ENCODE measurements around the gene LRBA.

LRBA gene

GRCh38 chr4:150583287-150584110, 431.6 kb downstream of the LRBA start:
- peak overlapping the region; percentile 57 to 67 for H3K9ac ChIP-seq (ENCODE audit: low read depth in 1 of 2, low read length in 2 of 2)
- H3K4me1 ChIP-seq (ENCODE audit: control insufficient read depth in 2 of 2, insufficient read depth in 2 of 2, low read length in 2 of 2), result no peaks in the 10 kb centered on the region
- H3K9me3 ChIP-seq (ENCODE audit: control insufficient read depth in 2 of 2, low read length in 2 of 2), result no peaks in the 10 kb centered on the region
- H3K36me3 ChIP-seq (ENCODE audit: control insufficient read depth in 2 of 2, insufficient read depth in 2 of 2, low read length in 2 of 2), result peaks cover 9 to 13% of the 10 kb centered on the region in 2 donors
- H3K4me3 ChIP-seq (ENCODE audit: low read length in 2 of 2), result peak overlapping the region; percentile 58 to 59
- no peaks in the 10 kb centered on the region for H3K27me3 ChIP-seq (ENCODE audit: control insufficient read depth in 2 of 2, insufficient read depth in 2 of 2, low read length in 2 of 2)
- peak overlapping the region; percentile 69 to 80 for H3K27ac ChIP-seq (ENCODE audit: low read depth in 2 of 2, low read length in 2 of 2)

- H3K9me3 ChIP-seq (ENCODE audit: control insufficient read depth in 2 of 2, low read length in 2 of 2), result no peaks in the 10 kb centered on the region
- H3K9ac ChIP-seq (ENCODE audit: low read depth in 1 of 2, low read length in 2 of 2), result peak overlapping the region; percentile 60 to 67
- H3K4me1 ChIP-seq (ENCODE audit: control insufficient read depth in 2 of 2, insufficient read depth in 2 of 2, low read length in 2 of 2), result no peaks in the 10 kb centered on the region
- H3K27ac ChIP-seq (ENCODE audit: low read depth in 2 of 2, low read length in 2 of 2), result peak overlapping the region; percentile 69 to 80
- H3K36me3 ChIP-seq (ENCODE audit: control insufficient read depth in 2 of 2, insufficient read depth in 2 of 2, low read length in 2 of 2), result peaks cover 9 to 13% of the 10 kb centered on the region in 2 donors
- peak overlapping the region; percentile 58 to 59 for H3K4me3 ChIP-seq (ENCODE audit: low read length in 2 of 2)
- H3K27me3 ChIP-seq (ENCODE audit: control insufficient read depth in 2 of 2, insufficient read depth in 2 of 2, low read length in 2 of 2), result no peaks in the 10 kb centered on the region
Observed at GRCh38 chr4:150582873-150583286, 432.2 kb downstream of the LRBA start.

- H3K9ac ChIP-seq (ENCODE audit: low read depth in 1 of 2, low read length in 2 of 2), result peak within 1 kb of the TSS; percentile 60 to 67
- peaks cover 9 to 13% of the 10 kb centered on the region in 2 donors for H3K36me3 ChIP-seq (ENCODE audit: control insufficient read depth in 2 of 2, insufficient read depth in 2 of 2, low read length in 2 of 2)
- H3K4me1 ChIP-seq (ENCODE audit: control insufficient read depth in 2 of 2, insufficient read depth in 2 of 2, low read length in 2 of 2), result no peaks in the 10 kb centered on the region
- peak within 1 kb of the TSS; percentile 58 to 59 for H3K4me3 ChIP-seq (ENCODE audit: low read length in 2 of 2)
- H3K27me3 ChIP-seq (ENCODE audit: control insufficient read depth in 2 of 2, insufficient read depth in 2 of 2, low read length in 2 of 2), result no peaks in the 10 kb centered on the region
- H3K27ac ChIP-seq (ENCODE audit: low read depth in 2 of 2, low read length in 2 of 2), result peak within 1 kb of the TSS; percentile 69 to 80
- H3K9me3 ChIP-seq (ENCODE audit: control insufficient read depth in 2 of 2, low read length in 2 of 2), result no peaks in the 10 kb centered on the region
Observed at GRCh38 chr4:150582146-150582872, 432.8 kb downstream of the LRBA start, which contains the start of gene MAB21L2. TSS of gene MAB21L2 (plus strand) at chr4:150582151. CDS start at chr4:150583030, 879 bp downstream.

- Histone ChIP-seq H3K36me3 (ENCODE audit: control insufficient read depth in 2 of 2, insufficient read depth in 2 of 2, low read length in 2 of 2) (peaks cover 9 to 13% of the 10 kb centered on the region in 2 donors), H3K9me3 (ENCODE audit: control insufficient read depth in 2 of 2, low read length in 2 of 2) (no peaks in the 10 kb centered on the region), H3K4me3 (ENCODE audit: low read length in 2 of 2) (peak overlapping the region; percentile 58 to 59), H3K9ac (ENCODE audit: low read depth in 1 of 2, low read length in 2 of 2) (no peak overlapping the region), H3K27ac (ENCODE audit: low read depth in 2 of 2, low read length in 2 of 2) (peak overlapping the region; percentile 69 to 80), H3K27me3 (ENCODE audit: control insufficient read depth in 2 of 2, insufficient read depth in 2 of 2, low read length in 2 of 2) (no peaks in the 10 kb centered on the region), H3K4me1 (ENCODE audit: control insufficient read depth in 2 of 2, insufficient read depth in 2 of 2, low read length in 2 of 2) (no peaks in the 10 kb centered on the region)
Observed at GRCh38 chr4:150581641-150582051, 433.4 kb downstream of the LRBA start.

GRCh38 chr4:150581056-150581605, 434.0 kb downstream of the LRBA start:
- Histone ChIP-seq H3K36me3 (ENCODE audit: control insufficient read depth in 2 of 2, insufficient read depth in 2 of 2, low read length in 2 of 2) (peaks cover 9 to 13% of the 10 kb centered on the region in 2 donors), H3K9ac (ENCODE audit: low read depth in 1 of 2, low read length in 2 of 2) (no peak overlapping the region), H3K4me3 (ENCODE audit: low read length in 2 of 2) (peak overlapping the region; percentile 19 to 51), H3K4me1 (ENCODE audit: control insufficient read depth in 2 of 2, insufficient read depth in 2 of 2, low read length in 2 of 2) (no peaks in the 10 kb centered on the region), H3K9me3 (ENCODE audit: control insufficient read depth in 2 of 2, low read length in 2 of 2) (no peaks in the 10 kb centered on the region), H3K27me3 (ENCODE audit: control insufficient read depth in 2 of 2, insufficient read depth in 2 of 2, low read length in 2 of 2) (no peaks in the 10 kb centered on the region), H3K27ac (ENCODE audit: low read depth in 2 of 2, low read length in 2 of 2) (peak overlapping the region; percentile 20 to 55)

- peak overlapping the region; percentile 74 to 76 for H3K27ac ChIP-seq (ENCODE audit: low read depth in 2 of 2, low read length in 2 of 2)
- no peaks in the 10 kb centered on the region for H3K9me3 ChIP-seq (ENCODE audit: control insufficient read depth in 2 of 2, low read length in 2 of 2)
- H3K4me3 ChIP-seq (ENCODE audit: low read length in 2 of 2), result peak overlapping the region; percentile 43 to 61
- H3K9ac ChIP-seq (ENCODE audit: low read depth in 1 of 2, low read length in 2 of 2), result peak overlapping the region in 1 of 2 donors; percentile 68
- no peaks in the 10 kb centered on the region for H3K27me3 ChIP-seq (ENCODE audit: control insufficient read depth in 2 of 2, insufficient read depth in 2 of 2, low read length in 2 of 2)
- no peaks in the 10 kb centered on the region for H3K4me1 ChIP-seq (ENCODE audit: control insufficient read depth in 2 of 2, insufficient read depth in 2 of 2, low read length in 2 of 2)
- peaks cover 9 to 13% of the 10 kb centered on the region in 2 donors for H3K36me3 ChIP-seq (ENCODE audit: control insufficient read depth in 2 of 2, insufficient read depth in 2 of 2, low read length in 2 of 2)
Observed at GRCh38 chr4:150580306-150580705, 434.8 kb downstream of the LRBA start.

- Histone ChIP-seq H3K4me1 (ENCODE audit: control insufficient read depth in 2 of 2, insufficient read depth in 2 of 2, low read length in 2 of 2) (no peaks in the 10 kb centered on the region), H3K36me3 (ENCODE audit: control insufficient read depth in 2 of 2, insufficient read depth in 2 of 2, low read length in 2 of 2) (peaks cover 9 to 13% of the 10 kb centered on the region in 2 donors), H3K27me3 (ENCODE audit: control insufficient read depth in 2 of 2, insufficient read depth in 2 of 2, low read length in 2 of 2) (no peaks in the 10 kb centered on the region), H3K9ac (ENCODE audit: low read depth in 1 of 2, low read length in 2 of 2) (peak overlapping the region; percentile 26 to 68), H3K9me3 (ENCODE audit: control insufficient read depth in 2 of 2, low read length in 2 of 2) (no peaks in the 10 kb centered on the region), H3K27ac (ENCODE audit: low read depth in 2 of 2, low read length in 2 of 2) (peak overlapping the region; percentile 74 to 76), H3K4me3 (ENCODE audit: low read length in 2 of 2) (peak overlapping the region; percentile 43 to 61)
Observed at GRCh38 chr4:150579551-150580234, 435.4 kb downstream of the LRBA start.

GRCh38 chr4:150578745-150579501, 436.2 kb downstream of the LRBA start:
- Histone ChIP-seq H3K4me3 (ENCODE audit: low read length in 2 of 2) (peak overlapping the region in 1 of 2 donors; percentile 61), H3K9me3 (ENCODE audit: control insufficient read depth in 2 of 2, low read length in 2 of 2) (no peaks in the 10 kb centered on the region), H3K36me3 (ENCODE audit: control insufficient read depth in 2 of 2, insufficient read depth in 2 of 2, low read length in 2 of 2) (peaks cover 9 to 13% of the 10 kb centered on the region in 2 donors), H3K9ac (ENCODE audit: low read depth in 1 of 2, low read length in 2 of 2) (peak overlapping the region in 1 of 2 donors; percentile 26), H3K27ac (ENCODE audit: low read depth in 2 of 2, low read length in 2 of 2) (peak overlapping the region; percentile 74 to 76), H3K4me1 (ENCODE audit: control insufficient read depth in 2 of 2, insufficient read depth in 2 of 2, low read length in 2 of 2) (no peaks in the 10 kb centered on the region), H3K27me3 (ENCODE audit: control insufficient read depth in 2 of 2, insufficient read depth in 2 of 2, low read length in 2 of 2) (no peaks in the 10 kb centered on the region)

- H3K4me1 ChIP-seq (ENCODE audit: control insufficient read depth in 2 of 2, insufficient read depth in 2 of 2, low read length in 2 of 2), result no peaks in the 10 kb centered on the region
- H3K4me3 ChIP-seq (ENCODE audit: low read length in 2 of 2), result peak overlapping the region in 1 of 2 donors; percentile 33
- no peak overlapping the region for H3K27ac ChIP-seq (ENCODE audit: low read depth in 2 of 2, low read length in 2 of 2)
- H3K9ac ChIP-seq (ENCODE audit: low read depth in 1 of 2, low read length in 2 of 2), result no peak overlapping the region
- no peaks in the 10 kb centered on the region for H3K9me3 ChIP-seq (ENCODE audit: control insufficient read depth in 2 of 2, low read length in 2 of 2)
- H3K36me3 ChIP-seq (ENCODE audit: control insufficient read depth in 2 of 2, insufficient read depth in 2 of 2, low read length in 2 of 2), result peaks cover 1 to 2% of the 10 kb centered on the region in 2 donors
- no peaks in the 10 kb centered on the region for H3K27me3 ChIP-seq (ENCODE audit: control insufficient read depth in 2 of 2, insufficient read depth in 2 of 2, low read length in 2 of 2)
Observed at GRCh38 chr4:150577796-150578195, 437.3 kb downstream of the LRBA start.
